HG03342 (cell line): ENCODE measurements around the gene NMNAT1.
"Not testable (repeated sequence)": the region's sequence is repeated elsewhere in the genome, so short reads cannot be mapped to it uniquely, and the experiment has no call there.

Experiments used
- ATAC-seq: cut with Tn5 transposase; IDR thresholded peaks from one replicate; pipeline ENCODE4 v1.9.1; 2021; ENCODE audit warnings: mild to moderate bottlenecking, moderate library complexity; ENCODE audit not compliant: unreplicated experiment

The NMNAT1 gene

DNA sequence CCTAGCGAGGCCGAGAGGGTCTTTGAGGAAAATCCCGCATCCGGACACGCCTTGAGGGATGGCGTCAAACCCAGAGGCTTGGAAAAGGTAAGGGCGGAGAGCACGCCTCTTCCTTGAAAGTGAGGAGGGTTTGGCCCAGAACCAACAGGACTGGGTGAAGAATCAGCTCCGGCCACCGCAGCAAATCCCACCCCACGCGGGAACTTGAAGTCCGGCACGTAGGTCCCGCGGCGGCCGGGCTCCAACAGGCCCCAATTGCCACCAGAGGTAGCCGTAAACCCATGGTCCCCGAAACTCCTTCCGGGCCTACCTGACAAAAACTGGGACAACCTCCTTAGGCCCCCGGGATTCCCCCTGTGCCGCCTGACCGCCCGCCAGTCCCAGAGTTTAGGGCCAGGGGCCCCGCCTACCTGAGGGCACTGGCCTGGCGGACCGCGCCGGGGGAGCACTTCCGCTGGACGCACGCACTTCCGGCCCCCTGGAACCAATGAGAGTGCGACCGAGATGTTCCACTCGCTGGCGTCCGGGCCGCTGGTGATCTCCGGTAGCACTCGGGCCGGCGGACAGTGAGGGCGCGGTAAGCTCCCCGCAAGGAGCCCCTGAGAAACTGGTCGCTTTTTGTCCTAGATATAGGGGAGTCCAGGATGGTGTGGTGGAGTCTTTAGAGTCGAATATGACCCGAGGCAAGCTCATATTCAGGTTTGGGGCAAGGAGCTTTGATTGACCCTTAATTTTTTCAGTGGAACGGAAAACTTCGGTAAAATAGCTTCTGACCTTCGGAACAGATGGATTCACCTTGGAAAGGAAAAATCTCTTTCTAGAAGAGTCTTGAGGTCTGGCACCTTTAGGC lies at the start of gene NMNAT1, which contains the start of gene LZIC:
TSS of gene NMNAT1 (plus strand) at position 537 of the 850 bp plus-strand sequence. CDS start 28,599 bp downstream, outside the sequence.
TSS of gene LZIC (minus strand) at position 453 of the 850 bp plus-strand sequence. CDS start 6,772 bp downstream, outside the sequence.
- peak; percentile 92 for ATAC-seq

DNA sequence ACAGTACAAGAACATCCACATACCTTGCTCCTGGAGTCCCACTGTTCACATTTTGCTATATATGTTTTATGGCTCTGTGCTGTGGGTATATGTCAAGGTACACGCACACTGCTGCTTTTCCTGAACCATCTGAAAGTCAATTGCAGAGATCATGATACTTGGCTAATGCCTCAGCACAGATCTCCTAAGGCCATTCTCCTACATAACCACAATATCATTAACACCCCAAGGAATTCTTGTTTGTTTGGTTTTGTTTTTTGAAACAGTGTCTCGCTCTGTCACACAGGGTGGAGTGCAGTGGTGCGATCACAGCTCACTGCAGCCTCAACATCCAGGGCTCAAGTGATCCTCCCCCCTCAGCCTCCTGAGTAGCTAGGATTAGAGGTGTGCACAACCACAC lies 49.2 kb upstream of the NMNAT1 start:
- no peak for ATAC-seq

GRCh38 chr1:9900142-9901043 lies 42.9 kb upstream of the NMNAT1 start:
- ATAC-seq = no peak

DNA sequence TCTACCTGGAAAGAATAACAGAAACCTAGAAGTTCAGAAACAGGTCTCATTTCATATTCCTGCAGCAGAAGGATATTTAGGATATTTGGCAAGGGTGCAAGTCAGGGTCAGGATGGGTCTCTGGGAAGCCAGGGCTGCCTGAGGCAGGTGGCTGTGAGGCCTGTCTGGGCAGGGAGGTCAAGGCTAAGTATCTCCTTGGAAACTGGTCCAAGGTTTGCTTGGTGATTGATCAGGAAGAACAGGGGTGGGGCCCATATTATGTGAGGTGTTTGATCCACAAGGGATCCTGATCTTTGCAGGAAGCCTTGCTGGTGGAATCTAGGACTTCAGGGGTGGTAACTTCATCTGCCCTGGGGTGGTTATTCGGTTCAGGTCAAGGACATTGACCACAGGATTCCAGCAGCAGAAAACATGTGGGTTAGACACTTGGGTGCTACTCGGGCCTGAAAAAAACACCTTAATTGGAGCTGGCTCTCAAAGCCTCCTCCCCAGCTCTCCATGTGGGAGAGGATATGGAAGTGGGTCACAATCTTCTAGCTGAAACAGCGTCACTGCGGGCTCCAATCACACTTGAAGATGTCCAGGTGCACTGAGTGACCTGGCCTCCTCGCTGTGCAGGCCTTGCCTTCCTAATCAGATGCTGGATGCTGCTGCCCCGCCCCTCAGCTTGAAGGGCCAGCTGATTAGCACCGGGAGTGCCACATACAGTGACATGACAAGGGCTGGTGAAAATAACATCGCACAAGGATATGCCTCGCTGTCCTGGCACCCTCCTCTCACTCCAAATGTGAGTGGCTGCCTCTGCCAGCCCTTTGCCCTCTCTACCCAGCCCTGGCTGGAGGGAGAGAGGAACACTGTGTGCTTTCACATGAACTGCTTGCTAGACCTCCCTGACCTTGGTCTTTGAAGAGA lies 41.9 kb upstream of the NMNAT1 start:
- no peak for ATAC-seq

DNA sequence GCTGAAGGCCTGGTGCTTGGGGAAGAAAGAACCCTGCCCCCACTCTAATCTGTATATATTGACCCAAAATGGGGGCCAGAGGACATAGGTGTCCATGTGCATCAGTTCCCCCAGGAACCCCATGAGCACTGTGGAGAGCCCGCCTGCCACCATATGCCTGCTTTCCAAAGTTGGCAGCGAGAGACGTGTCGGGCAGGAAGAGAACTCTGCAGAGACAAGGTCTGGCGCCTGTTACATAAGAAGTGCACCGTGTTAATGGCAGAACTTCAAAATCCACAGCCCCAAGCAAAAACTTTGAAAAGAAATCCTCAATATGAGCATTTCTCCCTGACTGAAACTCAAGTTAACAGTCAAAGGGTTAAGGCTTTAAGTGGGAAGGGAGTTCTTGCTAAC lies 41.2 kb upstream of the NMNAT1 start:
- no peak for ATAC-seq

GRCh38 chr1:9903801-9904527 lies 39.3 kb upstream of the NMNAT1 start:
- ATAC-seq = no peak

DNA sequence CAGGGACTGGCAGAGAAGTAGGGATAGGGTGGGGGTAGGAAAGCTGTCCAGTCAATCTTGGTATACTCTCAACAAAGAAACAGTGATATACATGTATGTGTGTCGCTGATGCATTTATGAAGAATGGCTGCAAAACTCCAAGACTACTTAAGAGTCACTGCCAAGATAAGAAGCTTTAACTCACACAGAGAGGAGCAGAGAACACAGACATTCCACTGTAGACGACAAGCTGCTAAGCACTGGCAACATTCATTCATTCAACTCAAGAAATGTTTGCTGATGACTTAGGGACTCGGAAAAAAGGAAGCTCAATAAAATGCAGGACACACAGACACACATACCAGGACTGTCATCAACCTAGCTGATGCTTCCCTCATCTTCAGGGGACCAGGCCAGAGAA lies 38.7 kb upstream of the NMNAT1 start:
- ATAC-seq = no peak

- ATAC-seq = no peak
Measured at GRCh38 chr1:9905010-9905409, 38.3 kb upstream of the NMNAT1 start.

DNA sequence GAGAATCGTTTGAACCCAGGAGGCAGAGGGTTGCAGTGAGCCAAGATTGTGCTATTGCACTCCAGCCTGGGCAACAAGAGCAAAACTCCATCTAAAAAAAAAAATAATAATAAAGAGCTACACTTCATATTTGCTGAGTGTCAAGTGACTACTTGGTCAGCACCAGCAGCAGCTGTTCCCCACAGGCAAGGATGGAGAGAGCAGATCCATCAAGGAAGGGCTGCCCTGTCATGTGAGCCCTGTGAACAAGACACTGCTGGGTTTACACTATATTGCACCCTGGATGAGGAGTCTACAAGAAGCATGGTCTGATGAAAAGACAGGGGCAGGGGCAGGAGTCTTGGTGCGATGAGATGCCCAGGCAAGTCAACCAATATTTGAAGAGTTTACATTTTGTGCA lies 36.8 kb upstream of the NMNAT1 start:
- ATAC-seq = no peak

DNA sequence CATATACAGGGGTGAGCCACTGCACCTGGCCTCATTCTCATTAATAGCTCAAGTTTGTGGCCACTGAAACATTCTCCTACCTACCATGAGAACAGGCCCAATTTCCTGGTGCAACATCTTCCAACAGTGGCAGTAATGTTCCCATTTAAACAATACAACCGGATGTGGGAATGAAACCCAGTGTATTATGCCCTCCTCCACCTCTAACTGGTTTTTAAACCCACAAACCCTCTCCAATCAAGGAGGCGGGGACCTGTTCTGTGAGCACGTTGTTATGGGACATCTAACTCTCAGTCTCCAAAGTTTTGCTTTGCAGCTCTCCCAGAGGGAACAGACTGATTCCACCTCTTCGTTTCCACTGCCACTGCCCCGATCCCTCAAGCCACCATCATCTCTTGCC lies 35.8 kb upstream of the NMNAT1 start:
- no peak for ATAC-seq

GRCh38 chr1:9908871-9909233 lies 34.4 kb upstream of the NMNAT1 start:
- no peak for ATAC-seq

GRCh38 chr1:9909234-9910046 lies 33.8 kb upstream of the NMNAT1 start:
- peak; percentile 4 for ATAC-seq

GRCh38 chr1:9910076-9910422 lies 33.2 kb upstream of the NMNAT1 start, which contains the start of gene CTNNBIP1:
Gene CTNNBIP1, minus strand, starts transcription at chr1:9910269. Its CDS starts 38,205 bp downstream, at chr1:9872064.
- peak; percentile 73 for ATAC-seq

- ATAC-seq = peak; percentile 93
Measured at GRCh38 chr1:9910423-9911178, 32.7 kb upstream of the NMNAT1 start.

DNA sequence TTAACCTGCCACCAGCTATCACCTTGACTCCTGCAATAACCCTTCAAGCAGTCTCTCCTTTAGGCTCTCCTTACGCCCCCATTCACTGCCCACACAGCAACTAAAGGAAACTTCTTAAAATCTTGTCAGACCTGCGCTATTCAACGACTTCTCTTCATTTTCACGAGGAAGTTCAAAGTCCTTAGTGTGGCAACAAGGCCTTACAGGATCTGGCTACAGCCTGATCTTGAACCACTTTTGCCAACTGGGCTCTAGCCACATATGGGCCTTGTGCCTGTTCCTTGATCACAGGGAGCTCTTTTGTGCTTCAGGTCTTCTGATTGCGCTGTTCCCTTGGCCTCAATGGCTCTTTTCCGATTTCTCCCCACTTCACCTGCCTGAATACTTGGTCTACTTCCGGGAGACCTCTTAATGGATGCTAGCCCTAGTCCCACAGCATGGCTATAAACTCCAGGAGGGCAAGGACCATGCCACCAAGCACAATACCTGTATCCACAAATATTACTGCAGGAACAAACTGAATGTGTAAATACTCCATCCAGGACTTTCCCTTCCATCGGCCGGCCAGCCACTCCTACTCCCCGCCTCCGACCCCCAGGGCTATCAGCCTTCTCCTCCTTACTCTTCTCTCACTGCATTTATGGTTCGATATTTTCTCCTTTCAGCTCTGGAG lies 30.9 kb upstream of the NMNAT1 start:
- no peak for ATAC-seq

DNA sequence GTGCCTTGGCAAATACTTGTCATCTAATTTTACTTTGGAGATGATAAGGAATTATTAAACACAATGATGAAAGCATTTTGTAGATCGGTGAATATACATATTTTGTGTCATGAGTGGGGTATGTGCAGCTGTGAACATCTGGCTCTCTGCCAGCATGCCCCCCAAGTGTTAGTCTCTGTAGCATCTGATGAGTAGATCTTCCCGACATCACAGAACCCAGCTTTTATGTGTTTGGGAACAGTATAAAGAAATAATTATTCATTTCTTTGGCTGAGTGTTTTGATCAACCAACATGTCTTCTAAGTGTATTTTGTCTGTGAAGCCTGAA lies 28.7 kb upstream of the NMNAT1 start:
- ATAC-seq = no peak

DNA sequence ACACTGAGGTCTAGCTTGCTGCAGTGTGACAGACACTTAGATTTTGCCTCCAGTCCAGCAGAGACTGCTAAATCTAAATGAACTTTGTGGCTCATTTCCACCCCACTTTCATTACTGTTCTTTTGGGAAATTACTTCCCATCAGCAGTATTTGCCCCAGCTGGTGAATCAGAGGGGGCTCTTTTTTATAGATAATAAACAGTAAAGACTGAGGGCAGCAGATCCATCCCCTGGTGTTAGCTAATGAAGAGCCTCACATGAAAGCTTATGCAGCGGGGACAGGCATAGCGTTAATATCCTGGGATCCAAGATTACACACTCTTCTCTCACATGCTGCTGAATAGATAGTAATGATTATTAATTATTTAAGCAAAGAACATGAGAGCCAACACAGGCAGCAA lies 26.8 kb upstream of the NMNAT1 start:
- no peak for ATAC-seq

DNA sequence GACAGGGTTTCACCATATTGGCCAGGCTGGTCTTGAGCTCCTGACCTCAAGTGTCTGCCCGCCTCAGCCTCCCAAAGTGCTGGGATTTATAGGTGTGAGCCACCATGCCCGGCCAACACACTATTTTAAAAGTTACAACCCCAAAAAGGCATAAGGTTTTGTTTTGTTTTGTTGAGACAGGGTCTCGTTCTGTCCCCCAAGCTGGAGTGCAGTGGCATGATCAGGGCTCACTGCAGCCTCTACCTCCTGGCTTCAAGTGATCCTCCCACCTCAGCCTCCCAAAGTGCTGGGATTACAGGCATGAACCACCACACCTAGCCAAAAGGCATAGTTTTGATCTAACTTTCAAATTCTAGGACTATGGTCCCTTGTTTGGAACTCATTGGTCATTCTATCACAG lies 25.8 kb upstream of the NMNAT1 start:
- not testable (repeated sequence) for ATAC-seq
